GM12864 (cell line): ENCODE data around the gene RPS14.
"Not testable (repeated sequence)": the region's sequence is repeated elsewhere in the genome, so short reads cannot be mapped to it uniquely, and the experiment has no call there.

Experiments
- DNase-seq: peaks from one replicate; pipeline ENCODE4 v3.0.0-alpha.2; 2011; ENCODE audit warnings: low read depth
- H3K4me3 ChIP-seq: 2 replicates; pipeline ENCODE4 v1.5.1; 2011; ENCODE audit warnings: mild to moderate bottlenecking, low read depth, low read length, control low read depth
- CTCF ChIP-seq: IDR thresholded peaks from 2 replicates; pipeline ENCODE4 v1.5.1; 2011; ENCODE audit warnings: low read depth, mild to moderate bottlenecking, moderate library complexity, low read length, control low read depth, inconsistent platforms; ENCODE audit errors: missing control alignments

RPS14 gene

GRCh38 chr5:150419630-150420270 lies 29.8 kb downstream of the RPS14 start:
- H3K4me3 ChIP-seq = no peak overlapping the region
- TF ChIP-seq CTCF = no peak
- no peak for DNase-seq

DNA sequence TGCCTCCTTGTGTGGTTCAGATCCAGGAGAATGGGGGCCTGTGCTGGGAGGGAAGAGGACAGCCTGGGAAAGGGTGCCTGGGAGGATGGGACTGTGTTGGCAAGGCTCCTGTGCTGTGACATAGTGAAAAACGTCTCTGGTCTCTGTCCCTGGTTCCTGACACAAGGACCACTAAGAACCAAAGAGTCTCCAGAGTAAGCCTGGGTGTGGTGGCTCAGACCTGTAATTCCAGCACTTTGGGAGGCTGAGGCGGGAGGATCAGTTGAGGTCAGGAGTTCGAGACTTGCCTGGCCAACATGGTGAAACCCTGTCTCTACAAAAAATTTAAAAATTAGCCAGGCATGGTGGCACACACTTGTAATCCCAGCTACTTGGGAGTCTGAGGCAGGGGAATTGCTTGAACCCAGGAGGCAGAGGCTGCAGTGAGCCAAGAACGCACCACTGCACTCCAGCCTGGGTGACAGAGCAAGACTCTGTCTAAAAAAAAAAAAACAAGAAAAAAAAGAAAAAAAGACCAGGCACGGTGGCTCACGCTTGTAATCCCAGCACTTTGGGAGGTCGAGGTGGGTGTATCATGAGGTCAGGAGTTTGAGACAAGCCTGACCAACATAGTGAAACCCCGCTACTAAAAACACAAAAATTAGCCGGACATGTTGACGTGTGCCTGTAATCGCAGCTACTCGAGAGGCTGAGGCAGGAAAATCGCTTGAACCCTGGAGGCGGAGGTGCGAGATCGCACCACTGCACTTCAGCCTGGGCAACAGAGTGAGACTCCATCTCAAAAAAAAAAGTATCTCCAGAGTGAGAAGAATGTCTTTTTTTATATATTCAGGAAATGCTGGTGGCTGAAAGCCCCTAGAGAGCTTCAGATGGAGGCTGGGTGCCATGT lies 35.4 kb downstream of the RPS14 start:
- not testable (repeated sequence) for DNase-seq
- peak overlapping the region; percentile 5 for H3K4me3 ChIP-seq

GRCh38 chr5:150413176-150413901 lies 36.2 kb downstream of the RPS14 start:
- DNase-seq = no peak
- peak overlapping the region; percentile 15 for H3K4me3 ChIP-seq
- no peak for TF ChIP-seq CTCF

GRCh38 chr5:150412319-150413175 lies 37.0 kb downstream of the RPS14 start, which contains the start of gene CD74:
TSS of gene CD74 (minus strand) at chr5:150412910. CDS start at chr5:150412749, 161 bp downstream.
- H3K4me3 ChIP-seq = peak within 1 kb of the TSS; percentile 86
- TF ChIP-seq CTCF = no peak
- DNase-seq = peak; percentile 98

DNA sequence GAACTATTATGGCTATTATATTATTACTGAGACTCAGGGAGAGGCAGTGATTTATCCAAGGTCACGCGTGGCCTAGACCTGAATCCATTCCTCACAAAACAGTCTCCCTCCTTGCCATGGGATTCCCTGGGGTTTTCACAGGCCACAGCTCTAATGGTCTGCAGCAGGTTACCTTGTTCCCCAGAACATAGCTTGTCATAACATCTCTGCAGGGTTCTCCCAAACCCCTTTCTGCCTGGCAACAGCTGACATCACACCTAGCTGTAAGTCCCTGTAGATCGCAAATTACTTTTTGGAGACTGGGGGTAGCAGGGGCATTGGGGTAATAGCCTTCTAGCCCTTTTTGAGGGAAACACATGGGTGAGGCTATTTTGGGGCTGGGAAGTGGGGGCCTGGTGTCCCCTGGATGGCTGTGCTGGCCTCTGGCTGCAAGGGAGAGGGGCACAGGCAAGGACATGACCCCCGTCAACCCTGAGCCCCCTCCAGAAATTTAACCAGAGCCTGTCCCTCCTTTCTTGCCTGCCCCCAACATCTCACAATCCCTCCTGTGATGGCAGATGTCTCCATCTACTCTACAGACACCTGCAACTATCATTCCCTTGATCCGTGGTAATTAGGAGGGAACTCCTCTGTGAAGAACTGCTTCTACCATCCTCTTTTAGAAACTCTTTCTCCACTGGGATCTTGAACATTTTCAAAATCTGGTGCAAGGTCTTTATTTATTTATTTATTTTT lies 38.1 kb downstream of the RPS14 start:
- peak overlapping the region; percentile 86 for H3K4me3 ChIP-seq
- peak; percentile 69 for DNase-seq

More for the DNA sequence above, 38.1 kb downstream of the RPS14 start:
- no peak for TF ChIP-seq CTCF
